GM18499 (cell line): Measurements from ENCODE around the gene TJAP1.
A peak's percentile ranks its signal among the peaks of the same experiment; 100 is the strongest.

ENCODE experiments used
- ATAC-seq: cut with Tn5 transposase; IDR thresholded peaks from one replicate; pipeline ENCODE4 v1.9.1; 2021; ENCODE audit warnings: moderate number of reproducible peaks; ENCODE audit not compliant: insufficient read depth, unreplicated experiment

TJAP1 gene, protein sequence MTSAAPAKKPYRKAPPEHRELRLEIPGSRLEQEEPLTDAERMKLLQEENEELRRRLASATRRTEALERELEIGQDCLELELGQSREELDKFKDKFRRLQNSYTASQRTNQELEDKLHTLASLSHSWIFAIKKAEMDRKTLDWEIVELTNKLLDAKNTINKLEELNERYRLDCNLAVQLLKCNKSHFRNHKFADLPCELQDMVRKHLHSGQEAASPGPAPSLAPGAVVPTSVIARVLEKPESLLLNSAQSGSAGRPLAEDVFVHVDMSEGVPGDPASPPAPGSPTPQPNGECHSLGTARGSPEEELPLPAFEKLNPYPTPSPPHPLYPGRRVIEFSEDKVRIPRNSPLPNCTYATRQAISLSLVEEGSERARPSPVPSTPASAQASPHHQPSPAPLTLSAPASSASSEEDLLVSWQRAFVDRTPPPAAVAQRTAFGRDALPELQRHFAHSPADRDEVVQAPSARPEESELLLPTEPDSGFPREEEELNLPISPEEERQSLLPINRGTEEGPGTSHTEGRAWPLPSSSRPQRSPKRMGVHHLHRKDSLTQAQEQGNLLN

DNA sequence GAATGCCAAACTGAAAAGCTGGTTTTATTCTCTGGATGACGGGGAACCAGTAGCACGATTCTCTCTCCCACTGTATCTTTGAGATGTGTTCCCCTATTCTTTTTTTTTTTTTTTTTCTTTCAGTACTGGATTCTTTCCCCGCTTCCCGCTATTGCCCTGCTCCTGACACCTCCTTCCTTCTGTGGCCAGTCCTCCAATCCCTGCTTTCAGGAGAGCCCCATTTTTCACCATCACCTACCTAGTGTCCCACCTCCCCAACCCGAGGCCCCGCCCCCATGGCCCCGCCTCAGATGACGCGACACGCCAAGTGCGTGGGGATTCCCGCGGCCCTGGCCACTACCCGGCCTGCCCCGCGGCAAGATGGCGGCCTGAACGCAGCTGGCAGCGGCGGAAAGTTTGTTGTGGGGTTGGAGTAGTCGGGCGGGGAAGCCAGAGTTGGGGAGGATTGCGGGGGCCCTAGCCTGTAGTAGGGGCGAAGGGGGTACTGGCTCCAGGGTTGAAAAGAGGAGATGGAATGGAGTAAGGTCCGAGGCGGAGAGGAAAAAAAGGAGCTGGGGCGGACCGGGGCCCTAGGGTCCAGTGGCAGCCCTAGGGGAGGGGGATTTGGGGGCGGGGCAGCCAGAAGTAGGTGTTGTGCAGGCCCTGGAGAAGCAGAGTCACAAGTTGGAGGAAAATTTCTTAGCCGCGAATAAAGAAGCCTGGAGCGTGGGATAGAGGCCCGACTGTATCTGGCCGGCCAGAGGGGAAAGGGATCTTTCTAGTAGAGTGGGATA, at the start of gene TJAP1:
Gene TJAP1 (plus strand): TSS at position 336 of the 773 bp plus-strand sequence. CDS start 21,432 bp downstream, outside the sequence.
- ATAC-seq, result peak; percentile 52

DNA sequence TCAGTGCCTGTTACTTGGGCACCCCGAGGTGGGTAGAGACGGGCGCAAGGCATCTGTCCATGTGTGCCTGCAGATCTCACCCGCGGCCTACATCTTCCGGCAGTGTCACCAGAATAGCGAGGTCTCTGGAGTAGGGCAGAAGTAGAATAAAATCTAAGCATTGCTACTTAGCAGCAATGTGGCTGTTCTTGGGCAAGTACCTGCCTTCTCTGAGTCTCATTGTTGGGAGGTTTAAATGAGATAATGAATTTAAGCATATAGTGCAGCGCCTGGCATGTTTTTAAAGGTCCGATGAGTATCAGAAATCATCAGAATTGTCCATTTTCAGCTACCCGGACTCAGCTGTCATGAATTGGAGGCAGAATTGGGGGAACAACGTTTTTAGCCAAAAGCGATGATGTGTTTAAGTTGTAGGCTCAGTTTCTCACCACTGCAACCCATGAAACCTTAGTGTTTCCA, 49.2 kb upstream of the TJAP1 start:
- no peak for ATAC-seq

DNA sequence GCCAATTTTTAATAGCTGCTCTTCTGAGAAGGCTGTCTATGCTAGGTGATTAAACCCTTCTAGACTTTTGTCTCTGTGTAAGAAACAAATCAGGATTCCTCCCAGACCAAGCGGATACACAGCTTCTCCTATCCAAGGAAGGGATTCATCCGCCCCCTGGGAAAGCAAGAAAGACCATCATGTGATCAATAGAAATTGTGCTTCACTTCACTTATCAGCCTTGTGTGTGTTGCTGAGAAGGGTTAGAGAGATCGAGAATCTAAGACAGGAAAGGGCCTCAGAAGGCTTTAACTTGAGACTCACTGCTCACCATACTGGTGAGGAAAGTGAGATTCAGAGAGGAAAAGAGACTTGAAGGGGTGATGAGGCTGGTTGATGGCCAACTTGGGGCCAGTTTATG, 48.5 kb upstream of the TJAP1 start:
- ATAC-seq, result no peak

DNA sequence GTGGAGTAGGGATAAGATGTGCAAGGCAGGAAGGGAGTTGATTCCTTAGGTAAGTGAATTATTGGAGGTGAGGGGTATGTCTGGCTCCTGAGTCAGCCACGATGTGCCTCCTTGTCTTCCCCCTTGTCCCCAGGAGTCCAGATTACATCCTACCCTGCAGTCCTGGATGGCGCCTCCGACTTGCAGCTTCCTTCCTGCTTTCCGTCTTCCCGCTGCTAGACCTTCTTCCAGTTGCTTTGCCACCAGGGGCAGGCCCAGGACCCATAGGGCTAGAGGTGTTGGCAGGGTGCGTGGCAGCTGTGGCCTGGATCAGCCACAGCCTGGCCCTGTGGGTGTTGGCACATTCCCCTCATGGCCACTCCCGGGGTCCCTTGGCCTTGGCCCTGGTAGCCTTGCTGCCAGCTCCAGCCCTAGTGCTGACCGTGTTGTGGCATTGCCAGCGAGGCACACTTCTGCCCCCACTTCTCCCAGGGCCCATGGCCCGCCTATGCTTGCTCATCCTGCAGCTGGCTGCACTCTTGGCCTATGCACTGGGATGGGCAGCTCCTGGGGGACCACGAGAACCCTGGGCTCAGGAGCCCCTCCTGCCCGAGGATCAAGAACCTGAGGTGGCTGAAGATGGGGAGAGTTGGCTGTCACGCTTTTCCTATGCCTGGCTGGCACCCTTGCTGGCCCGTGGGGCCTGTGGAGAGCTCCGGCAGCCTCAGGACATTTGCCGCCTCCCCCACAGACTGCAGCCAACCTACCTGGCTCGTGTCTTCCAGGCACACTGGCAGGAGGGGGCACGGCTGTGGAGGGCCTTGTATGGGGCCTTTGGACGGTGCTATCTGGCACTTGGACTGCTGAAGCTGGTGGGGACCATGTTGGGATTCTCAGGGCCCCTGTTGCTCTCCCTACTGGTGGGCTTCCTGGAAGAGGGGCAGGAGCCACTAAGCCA, 45.1 kb upstream of the TJAP1 start:
- no peak for ATAC-seq

DNA sequence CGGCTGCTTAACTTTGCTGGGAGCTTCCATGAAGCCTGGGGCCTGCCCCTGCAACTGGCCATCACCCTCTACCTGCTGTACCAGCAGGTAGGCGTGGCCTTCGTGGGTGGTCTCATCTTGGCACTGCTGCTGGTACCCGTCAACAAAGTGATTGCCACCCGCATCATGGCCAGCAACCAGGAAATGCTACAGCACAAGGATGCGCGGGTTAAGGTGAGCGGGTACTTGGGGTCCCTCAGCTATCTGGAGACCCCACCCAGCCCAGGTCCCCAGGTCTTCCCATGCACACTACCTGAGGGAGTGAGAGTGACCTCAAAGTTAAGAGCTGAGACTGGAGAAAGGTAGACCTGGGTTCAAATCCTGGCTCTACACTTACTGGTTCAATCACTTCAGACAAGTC, 44.2 kb upstream of the TJAP1 start:
- no peak for ATAC-seq

DNA sequence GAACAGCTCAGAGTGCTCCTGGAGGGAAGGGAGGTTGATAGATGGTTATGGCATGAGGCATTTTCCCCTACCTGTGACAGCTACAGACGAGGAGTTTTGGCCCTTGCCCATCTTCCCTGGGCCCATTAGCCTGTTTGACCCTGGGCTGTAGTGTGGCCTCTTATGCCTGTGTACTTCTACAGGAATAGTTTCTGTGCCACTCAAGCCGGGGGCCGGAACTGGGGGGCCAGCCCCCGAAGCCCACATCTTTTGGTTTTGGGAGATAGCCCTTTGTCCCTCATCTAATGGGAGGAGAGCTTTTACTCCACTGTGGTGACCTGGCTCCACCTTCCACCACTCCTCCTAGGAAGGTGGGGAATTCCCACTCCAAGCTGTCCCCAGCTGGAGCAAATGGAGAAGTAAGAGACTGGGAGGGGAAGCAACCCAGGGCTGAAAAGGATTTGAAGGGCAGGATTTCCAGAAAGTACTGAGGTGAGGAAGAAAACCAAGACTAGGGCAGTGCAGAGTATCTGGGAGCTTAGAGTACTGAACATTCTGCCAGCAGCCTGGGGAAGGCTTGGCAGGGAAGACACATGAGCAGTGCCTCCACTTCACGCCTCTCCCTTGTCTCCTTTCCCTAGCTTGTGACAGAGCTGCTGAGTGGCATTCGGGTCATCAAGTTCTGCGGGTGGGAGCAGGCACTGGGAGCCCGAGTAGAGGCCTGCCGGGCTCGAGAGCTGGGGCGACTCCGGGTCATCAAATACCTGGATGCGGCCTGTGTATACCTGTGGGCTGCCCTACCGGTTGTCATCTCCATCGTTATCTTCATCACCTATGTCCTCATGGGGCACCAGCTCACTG, 43.1 kb upstream of the TJAP1 start:
- ATAC-seq, result no peak

DNA sequence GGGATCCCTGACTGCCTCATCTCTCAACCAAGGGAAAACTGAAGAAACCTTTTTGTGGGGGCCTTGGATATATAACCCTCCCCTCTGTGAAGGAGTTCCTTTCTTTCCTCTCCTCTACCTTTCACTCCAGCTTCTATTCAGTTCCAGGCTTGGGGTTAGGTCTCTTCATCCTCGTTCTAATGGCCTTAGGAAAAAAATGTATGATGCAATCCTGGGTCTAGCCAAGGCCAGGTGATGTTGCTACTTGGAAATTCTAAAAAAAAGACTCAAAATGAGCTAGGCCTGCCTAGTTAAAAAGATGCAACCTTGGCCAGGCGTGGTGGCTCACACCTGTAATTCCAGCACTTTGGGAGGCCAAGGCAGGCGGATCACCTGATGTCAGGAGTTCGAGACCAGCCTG, 42.4 kb upstream of the TJAP1 start:
- no peak for ATAC-seq

DNA sequence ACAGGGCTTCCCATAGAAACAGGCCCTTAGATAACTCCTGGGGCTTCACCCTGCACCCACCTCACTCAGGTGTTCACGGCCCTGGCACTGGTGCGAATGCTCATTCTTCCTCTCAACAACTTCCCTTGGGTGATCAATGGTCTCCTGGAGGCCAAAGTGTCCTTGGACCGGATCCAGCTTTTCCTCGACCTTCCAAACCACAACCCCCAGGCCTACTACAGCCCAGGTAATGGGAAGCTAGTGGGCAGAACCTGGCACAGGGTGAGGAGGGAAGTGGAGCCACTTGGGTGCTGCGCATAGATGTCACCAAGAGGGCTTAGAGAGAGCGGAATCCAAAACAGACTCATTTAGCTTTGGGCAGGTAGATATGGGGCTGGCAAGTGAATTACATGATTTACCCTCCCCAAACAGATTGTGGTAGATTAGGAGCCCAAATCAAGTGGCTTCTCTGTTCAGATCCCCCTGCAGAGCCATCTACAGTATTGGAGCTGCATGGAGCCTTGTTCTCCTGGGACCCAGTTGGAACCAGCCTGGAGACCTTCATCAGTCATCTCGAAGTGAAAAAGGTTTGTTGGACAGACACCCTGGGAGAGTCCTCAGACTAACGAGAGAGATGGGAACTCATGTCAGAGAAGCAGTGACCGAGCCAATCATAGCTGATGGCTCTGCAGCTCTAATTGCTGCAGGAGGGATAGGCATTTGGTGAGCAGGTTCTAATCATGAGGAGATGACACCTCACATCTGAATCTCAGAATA, 41.5 kb upstream of the TJAP1 start:
- ATAC-seq, result no peak

DNA sequence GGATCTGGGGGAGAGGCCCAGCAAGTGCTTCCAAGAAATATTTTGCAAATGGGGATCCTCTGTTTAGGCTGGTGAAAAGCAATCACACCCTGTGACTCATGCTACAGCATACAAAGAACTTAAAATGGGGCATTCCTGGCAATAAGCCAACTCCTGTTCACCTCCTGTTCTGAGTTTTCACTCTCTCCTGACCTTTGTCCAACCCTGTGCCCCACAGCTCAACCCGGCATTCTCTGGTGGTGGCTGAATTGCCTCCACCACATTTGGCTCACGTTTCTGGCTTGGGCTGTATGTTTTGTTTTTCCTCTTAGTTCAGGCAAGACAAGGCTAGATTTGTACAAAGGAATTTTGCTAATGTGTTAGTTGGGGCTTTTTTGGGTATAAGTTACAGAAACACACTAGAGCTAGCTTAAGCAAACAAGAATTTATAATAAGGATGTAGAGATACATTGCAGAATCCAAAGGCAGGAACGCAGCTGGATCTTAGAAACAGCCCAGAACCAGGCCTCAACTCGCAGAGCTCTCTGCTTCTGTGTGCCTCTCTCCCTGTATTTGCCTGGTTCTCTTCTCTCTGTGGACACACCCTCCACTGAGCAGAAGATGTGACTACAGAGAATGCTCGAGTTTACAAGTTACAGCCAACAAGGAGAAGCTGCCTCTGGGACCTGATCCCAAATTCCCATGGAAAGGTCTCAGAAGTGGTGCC, 40.6 kb upstream of the TJAP1 start:
- no peak for ATAC-seq

DNA sequence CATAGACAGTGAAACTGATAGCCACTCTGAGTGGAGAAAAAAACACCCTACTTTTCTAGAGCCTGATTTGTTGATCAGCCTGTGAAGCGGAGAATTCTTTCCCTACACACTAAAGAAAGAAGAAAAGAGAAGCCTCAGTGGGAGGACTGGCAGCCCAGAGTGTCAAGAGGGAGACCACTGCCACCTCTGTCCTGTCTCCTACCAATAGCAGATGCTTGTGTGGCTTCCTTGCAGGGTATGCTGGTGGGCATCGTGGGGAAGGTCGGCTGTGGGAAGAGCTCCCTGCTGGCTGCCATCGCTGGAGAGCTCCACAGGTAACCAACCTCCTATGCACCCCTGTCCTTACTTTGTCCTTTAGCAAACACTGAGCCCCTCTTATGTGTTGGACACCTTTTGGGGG, 39.7 kb upstream of the TJAP1 start:
- no peak for ATAC-seq

DNA sequence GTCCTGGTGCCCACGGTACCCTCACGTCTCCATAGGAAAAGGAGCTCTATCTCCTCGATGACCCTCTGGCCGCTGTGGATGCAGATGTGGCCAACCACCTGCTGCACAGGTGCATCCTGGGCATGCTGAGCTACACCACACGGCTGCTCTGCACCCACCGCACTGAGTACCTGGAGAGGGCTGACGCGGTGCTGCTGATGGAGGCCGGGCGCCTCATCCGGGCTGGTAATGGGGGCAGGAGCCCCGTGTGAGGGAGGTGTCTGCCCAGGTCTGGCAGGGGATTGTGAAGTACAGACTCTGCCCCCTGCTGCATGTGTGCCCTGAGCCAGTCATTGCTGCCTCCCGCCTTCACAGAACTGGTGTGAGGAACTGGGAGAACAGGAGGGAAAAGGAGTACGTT, 34.4 kb upstream of the TJAP1 start:
- no peak for ATAC-seq

DNA sequence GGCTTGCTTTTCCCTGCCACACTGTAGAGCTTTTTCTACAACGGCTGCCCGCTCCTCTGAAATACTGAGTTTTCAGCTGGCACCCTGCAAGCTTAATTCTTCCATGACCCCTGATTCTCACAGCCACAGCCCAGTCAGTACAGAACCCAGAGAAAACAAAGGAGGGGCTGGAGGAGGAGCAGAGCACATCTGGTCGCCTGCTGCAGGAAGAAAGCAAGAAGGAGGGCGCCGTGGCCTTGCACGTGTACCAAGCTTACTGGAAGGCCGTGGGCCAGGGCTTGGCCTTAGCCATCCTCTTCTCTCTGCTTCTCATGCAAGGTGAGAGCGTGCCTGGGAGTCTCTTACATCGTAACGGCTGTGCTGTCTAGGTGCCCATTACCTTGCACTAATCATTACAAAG, 33.3 kb upstream of the TJAP1 start:
- ATAC-seq, result no peak

DNA sequence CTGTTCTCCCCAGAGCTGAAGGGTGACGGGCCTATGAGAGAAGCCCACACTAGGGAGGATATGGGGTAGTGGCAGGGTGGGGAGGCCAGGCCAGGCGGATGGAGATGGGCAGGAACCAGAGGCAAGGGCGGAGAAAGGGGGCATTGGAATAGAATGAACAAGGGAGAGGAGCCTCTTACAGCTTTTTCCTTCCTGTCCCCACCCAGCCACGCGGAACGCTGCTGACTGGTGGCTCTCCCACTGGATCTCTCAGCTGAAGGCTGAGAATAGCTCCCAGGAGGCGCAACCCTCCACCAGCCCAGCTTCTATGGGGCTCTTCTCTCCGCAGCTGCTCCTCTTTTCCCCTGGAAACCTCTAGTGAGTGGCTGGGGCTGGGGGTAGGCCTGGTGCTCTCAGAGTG, 32.8 kb upstream of the TJAP1 start:
- no peak for ATAC-seq

DNA sequence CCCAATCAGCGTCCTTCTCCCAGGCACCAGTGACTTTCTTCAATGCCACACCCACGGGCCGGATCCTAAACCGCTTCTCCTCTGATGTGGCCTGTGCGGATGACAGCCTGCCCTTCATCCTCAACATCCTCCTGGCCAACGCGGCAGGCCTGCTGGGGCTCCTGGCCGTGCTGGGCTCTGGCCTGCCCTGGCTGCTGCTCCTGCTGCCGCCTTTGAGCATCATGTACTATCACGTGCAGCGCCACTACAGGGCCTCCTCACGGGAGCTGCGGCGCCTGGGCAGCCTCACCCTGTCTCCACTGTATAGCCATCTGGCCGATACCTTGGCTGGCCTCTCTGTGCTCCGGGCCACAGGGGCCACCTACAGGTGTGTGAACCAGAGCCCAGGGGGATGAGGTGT, 31.8 kb upstream of the TJAP1 start:
- no peak for ATAC-seq

DNA sequence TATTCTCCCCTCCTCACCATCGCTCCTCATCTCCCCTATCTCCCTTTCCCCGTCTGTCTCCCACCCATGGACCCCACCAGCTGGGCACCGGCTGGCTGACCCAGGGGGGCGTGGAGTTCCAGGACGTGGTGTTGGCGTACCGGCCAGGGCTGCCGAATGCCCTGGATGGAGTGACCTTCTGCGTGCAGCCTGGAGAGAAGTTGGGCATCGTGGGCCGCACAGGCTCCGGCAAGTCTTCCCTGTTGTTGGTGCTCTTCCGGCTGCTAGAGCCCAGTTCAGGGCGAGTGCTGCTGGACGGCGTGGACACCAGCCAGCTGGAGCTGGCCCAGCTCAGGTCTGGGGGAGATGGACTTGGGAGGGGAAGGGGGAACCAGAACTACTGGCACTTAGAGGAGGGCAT, 29.8 kb upstream of the TJAP1 start:
- ATAC-seq, result no peak

DNA sequence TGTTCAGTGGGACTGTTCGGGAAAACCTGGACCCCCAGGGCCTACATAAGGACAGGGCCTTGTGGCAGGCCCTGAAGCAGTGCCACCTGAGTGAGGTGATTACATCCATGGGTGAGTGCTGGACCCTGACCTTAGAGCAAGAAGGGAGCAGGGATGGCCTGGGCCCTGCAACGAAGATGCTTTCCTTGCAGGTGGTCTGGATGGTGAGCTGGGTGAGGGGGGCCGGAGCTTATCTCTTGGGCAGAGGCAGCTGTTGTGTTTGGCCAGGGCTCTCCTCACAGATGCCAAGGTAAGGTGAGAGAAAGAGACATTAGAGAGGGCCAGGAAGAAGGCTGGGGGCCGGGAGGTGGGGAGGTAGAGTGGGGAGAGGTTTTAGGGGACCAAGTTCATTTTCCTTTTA, 28.5 kb upstream of the TJAP1 start:
- no peak for ATAC-seq

DNA sequence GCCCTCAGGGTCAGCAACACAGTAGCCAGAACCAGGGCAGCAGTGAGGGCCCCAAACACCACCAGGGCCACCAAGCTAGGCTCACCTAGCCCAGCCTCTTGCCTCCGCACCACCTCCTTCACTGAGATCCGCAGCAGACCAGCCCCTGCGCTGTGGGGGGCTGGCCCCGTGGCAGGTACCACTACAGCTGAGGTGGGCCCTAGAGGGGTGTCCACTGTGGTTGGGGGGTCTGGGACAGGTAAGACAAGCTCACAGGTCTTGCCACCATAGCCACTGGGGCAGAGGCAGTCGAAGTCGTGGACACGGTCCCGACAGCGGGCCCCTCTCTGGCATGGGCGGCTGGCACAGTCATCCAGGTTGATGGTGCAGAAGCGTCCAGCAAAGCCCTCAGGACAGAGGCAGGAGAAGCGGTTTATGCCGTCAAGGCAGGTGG, 26.7 kb upstream of the TJAP1 start:
- ATAC-seq, result no peak

DNA sequence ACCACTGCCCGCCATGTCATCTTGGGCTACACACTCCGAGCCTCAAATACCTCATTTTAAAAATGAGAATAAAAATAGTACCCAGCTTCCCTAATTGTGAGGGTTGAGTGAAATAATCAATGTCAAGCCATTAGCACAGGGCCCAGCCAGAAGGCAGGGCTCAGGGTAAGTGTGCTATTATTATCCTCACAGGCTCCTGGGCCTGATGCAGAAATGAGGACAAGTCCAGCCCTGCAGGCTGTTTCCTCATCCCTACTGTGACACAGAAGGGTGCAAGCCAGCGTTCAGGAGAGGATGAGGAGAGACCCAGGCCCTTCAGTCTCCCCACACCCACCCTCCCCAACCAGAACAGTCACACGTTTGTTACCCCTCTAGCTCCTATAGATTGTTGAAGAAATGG, 26.0 kb upstream of the TJAP1 start:
- no peak for ATAC-seq
